GM12801 (cell line): ENCODE measurements around the gene ZC3H14.

Experiments used
- TF ChIP-seq, protein P1 (sequence below): IDR thresholded peaks from one replicate; pipeline ENCODE4 v1.5.1; 2011; ENCODE audit warnings: control low read depth; ENCODE audit not compliant: insufficient read length; ENCODE audit errors: extremely low read depth

The ZC3H14 gene

DNA sequence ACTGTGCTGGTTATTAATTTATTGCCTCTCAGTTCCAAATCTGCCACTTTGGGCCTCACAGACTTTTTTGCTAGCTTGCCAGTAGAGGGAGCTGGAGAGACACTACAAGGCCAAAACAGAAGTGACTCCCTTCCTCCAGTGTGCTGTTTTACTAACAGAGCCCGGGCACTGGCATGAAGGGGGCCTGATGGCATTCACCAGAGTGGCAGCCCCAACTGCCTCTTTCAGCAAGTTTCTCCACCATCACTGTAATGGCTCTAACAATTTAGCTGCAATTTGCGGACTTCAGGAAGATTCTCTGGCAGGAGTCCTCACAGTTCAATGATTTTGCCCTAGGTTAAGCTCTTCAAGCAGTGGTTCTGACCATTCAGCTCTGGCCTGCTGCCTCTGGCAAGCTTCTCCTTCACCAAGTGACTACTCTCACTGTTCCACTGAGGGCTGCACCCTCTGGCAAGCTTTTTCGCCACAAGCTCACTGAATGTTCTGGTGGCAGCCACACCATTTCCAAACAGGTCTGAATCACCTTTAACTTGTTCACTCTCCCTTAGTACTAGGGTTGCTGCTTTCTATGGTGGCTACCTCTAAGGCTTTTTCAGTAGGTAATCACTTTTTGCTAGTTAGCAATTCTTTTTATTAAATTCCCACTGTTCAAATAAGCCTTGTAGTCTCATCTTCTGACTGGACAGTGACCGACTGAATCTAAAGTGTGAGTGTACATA is 104.9 kb downstream of the ZC3H14 start:
- TF ChIP-seq, protein P1, sequence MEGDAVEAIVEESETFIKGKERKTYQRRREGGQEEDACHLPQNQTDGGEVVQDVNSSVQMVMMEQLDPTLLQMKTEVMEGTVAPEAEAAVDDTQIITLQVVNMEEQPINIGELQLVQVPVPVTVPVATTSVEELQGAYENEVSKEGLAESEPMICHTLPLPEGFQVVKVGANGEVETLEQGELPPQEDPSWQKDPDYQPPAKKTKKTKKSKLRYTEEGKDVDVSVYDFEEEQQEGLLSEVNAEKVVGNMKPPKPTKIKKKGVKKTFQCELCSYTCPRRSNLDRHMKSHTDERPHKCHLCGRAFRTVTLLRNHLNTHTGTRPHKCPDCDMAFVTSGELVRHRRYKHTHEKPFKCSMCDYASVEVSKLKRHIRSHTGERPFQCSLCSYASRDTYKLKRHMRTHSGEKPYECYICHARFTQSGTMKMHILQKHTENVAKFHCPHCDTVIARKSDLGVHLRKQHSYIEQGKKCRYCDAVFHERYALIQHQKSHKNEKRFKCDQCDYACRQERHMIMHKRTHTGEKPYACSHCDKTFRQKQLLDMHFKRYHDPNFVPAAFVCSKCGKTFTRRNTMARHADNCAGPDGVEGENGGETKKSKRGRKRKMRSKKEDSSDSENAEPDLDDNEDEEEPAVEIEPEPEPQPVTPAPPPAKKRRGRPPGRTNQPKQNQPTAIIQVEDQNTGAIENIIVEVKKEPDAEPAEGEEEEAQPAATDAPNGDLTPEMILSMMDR: peak; percentile 81

DNA sequence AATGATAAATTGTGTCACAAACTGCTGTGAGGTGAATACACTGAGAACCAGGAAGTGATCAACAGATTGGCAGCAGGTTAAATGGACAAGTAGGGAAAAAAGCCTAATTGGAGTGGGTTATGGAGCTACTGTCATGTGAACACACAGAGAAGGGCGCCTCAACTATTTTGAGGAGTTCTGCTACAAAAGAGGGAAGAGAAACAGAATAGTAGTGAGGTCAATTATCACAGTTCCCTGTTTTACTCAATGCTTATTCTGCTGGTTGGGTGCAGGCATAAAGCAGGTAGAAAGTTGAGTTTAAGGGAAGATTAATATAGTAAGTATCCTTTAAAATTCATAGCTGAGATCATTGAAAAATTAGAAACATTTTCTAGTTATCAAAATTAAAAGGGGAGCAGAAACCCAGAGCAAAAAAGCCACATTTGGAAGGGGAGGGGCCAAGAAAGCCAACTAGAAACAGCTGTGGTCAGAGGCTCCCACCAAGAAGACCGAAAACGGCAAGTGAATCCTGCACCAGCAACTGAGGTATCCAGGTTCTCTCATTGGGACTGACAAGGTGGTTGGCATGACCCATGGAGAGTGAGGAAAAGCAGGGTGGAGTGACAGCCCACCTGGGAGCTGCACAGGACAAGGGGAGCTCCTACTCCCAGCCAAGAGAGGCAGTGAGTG is 105.7 kb downstream of the ZC3H14 start:
- TF ChIP-seq, protein P1: no peak

DNA sequence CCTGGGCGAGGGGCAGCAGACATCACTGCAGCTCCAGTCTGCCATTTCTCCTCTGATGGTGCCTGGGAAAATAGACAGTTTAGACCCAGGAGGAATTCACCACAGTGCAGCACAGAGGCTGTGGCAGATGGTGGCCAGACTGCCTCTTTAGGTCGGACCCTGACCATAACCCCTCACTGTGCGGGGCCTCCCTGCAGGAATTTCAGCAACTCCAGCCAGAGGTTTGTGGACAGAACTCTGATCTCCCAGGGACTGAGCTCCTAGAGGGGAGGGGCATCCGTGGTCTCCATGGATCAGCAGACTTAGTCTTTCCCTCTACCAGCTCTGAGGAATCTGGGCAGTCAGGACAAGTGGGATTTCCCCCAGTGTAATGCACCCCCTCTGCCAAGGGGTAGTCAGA is 106.5 kb downstream of the ZC3H14 start:
- TF ChIP-seq, protein P1: no peak
